NB4 (cell line): ENCODE results near the gene PASK.

Experiments
- CTCF ChIP-seq: IDR thresholded peaks from one replicate; pipeline ENCODE4 v1.5.1; 2012; ENCODE audit warnings: low read depth, low read length
- MYC ChIP-seq: IDR thresholded peaks from 2 replicates; pipeline ENCODE4 v1.6.1; 2011; ENCODE audit warnings: low read depth, low read length
- POLR2A ChIP-seq: IDR thresholded peaks from 2 replicates; pipeline ENCODE4 v1.6.1; 2011; ENCODE audit warnings: mild to moderate bottlenecking; ENCODE audit not compliant: insufficient read length; ENCODE audit errors: extremely low read depth

DNA sequence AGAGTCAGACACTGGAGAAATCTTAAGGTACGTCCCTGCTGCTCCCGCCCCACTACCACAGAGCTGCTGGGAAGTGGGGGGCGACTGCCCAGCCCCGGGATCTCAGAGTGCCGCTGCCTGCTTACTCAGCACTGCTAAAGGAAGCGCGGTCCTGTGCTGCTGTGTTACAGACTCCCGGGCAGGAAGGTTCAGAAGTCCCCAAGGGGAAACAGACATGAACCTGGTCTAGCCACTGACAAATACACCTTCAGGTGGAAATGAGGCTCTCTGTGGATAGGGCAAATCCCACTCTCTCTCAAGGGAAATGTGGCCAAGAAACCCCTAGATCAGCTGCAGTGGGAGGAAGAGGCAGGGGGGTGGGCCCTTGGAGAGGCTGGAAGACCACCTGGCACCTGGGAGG lies 60.9 kb downstream of the PASK start:
- no peak for TF ChIP-seq CTCF
- no peak for TF ChIP-seq POLR2A
- no peak for TF ChIP-seq MYC
